ENCODE data around the gene OS9. TPM values are rescaled to one million over a fixed set of nuclear protein-coding genes. Genes with fewer than 3 reads are reported as not detected.

The OS9 gene
- polyA plus RNA-seq, 2 of the 4 experiments (the other 2 are of a cell fraction), result 128 to 183 TPM

DNA sequence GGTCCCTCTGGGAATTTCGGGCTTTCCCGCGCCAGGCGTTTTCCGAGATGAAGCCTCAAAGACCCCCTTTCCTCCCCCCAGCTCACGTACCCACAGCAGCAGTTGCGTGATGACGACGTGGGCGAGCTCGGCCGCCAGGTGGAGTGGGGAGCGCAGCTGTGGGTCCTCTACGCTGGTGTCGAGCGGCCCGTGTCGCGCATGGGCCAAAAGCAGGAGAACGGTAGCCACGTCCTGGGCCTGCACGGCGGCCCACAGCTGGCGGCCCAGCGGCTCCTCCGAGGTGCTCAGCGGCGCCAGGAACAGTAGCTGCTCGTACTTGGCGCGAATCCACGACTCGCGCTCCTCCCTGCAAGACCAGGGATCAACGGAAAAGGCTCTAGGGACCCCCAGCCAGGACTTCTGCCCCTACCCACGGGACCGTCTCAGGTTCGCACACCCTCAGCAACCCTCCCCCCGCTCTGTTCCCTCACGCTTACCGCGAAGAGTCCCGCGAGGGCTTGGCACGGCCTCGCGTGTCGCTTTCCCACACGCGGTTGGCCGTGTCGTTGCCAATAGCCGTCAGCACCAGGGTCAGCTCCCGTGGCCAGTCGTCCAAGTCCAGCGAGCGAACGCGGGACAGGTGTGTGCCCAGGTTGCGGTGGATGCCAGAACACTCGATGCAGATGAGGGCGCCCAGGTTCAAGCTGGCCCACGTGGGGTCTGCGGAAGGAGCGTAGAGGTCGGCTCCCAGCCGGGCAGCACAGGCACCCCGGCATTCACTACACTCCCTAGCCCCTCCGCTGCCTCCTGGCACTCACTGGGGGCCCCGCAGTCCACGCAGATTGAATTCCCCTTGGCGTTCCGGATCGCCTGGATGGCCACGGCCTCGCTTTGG is 33.2 kb downstream of the OS9 start:
- Histone ChIP-seq H3K4me3 (peak overlapping the region; percentile 96), H3K4me2 (peak overlapping the region; percentile 99), H3K9me3 (no peaks in the 10 kb centered on the region), H3K4me1 (peaks cover 18% of the 10 kb centered on the region), H3K27ac (peak overlapping the region; percentile 97 to 98)
- DNase-seq (ENCODE audit: low read depth in 1 of 2, low spot score in 1 of 2) (no peak), FAIRE-seq (no peak), ATAC-seq (peak; percentile 20 to 35)
- CTCF ChIA-PET, result interaction anchor here (0.6 to 13.8 kb wide), 16 partner anchors 10 to 545 kb away, joined by 3 to 242 read pairs (median 7); partner anchors contain the start of genes AGAP2, DTX3, OS9 and TSPAN31
- POLR2A ChIA-PET, result interaction anchor here (1.4 to 1.9 kb wide), 4 partner anchors 8 to 34 kb away, joined by 3 to 14 read pairs (median 4); partner anchors contain the start of gene CDK4
- TF ChIP-seq HDAC2 (IDR thresholded peaks at IDR 0.05), result no peak
- TF ChIP-seq, protein P1, sequence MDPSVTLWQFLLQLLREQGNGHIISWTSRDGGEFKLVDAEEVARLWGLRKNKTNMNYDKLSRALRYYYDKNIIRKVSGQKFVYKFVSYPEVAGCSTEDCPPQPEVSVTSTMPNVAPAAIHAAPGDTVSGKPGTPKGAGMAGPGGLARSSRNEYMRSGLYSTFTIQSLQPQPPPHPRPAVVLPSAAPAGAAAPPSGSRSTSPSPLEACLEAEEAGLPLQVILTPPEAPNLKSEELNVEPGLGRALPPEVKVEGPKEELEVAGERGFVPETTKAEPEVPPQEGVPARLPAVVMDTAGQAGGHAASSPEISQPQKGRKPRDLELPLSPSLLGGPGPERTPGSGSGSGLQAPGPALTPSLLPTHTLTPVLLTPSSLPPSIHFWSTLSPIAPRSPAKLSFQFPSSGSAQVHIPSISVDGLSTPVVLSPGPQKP (IDR thresholded peaks at IDR 0.05; ENCODE audit: low read depth, low read length), result no peak
- 0 out of 5 replicates have a peak, but pooled peaks of 1 of the 2 experiments have one; percentile 5 for TF ChIP-seq JUN (IDR thresholded peaks at IDR 0.05)
- no peak for TF ChIP-seq EP300 (IDR thresholded peaks at IDR 0.05)
- peak; percentile 55; the same call in 1 of the 2 replicates for TF ChIP-seq TFCP2L1 (CRISPR knock-in tag; IDR thresholded peaks at IDR 0.05)
- TF ChIP-seq HOXB13 (CRISPR knock-in tag; IDR thresholded peaks at IDR 0.05; ENCODE audit: low read depth), result peak; percentile 5; the same call in 1 of the 2 replicates
- no peak for TF ChIP-seq ESRRA (IDR thresholded peaks at IDR 0.05; ENCODE audit: borderline replicate concordance, low read length)
- TF ChIP-seq EHF (CRISPR knock-in tag; IDR thresholded peaks at IDR 0.05), result no peak
- TF ChIP-seq RNF2 (IDR thresholded peaks at IDR 0.05; ENCODE audit: borderline replicate concordance, low read depth), result no peak
- TF ChIP-seq, protein P2, sequence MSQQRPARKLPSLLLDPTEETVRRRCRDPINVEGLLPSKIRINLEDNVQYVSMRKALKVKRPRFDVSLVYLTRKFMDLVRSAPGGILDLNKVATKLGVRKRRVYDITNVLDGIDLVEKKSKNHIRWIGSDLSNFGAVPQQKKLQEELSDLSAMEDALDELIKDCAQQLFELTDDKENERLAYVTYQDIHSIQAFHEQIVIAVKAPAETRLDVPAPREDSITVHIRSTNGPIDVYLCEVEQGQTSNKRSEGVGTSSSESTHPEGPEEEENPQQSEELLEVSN (IDR thresholded peaks at IDR 0.05; ENCODE audit: borderline replicate concordance, low read depth), result peak; percentile 87
- TF ChIP-seq, protein P3, sequence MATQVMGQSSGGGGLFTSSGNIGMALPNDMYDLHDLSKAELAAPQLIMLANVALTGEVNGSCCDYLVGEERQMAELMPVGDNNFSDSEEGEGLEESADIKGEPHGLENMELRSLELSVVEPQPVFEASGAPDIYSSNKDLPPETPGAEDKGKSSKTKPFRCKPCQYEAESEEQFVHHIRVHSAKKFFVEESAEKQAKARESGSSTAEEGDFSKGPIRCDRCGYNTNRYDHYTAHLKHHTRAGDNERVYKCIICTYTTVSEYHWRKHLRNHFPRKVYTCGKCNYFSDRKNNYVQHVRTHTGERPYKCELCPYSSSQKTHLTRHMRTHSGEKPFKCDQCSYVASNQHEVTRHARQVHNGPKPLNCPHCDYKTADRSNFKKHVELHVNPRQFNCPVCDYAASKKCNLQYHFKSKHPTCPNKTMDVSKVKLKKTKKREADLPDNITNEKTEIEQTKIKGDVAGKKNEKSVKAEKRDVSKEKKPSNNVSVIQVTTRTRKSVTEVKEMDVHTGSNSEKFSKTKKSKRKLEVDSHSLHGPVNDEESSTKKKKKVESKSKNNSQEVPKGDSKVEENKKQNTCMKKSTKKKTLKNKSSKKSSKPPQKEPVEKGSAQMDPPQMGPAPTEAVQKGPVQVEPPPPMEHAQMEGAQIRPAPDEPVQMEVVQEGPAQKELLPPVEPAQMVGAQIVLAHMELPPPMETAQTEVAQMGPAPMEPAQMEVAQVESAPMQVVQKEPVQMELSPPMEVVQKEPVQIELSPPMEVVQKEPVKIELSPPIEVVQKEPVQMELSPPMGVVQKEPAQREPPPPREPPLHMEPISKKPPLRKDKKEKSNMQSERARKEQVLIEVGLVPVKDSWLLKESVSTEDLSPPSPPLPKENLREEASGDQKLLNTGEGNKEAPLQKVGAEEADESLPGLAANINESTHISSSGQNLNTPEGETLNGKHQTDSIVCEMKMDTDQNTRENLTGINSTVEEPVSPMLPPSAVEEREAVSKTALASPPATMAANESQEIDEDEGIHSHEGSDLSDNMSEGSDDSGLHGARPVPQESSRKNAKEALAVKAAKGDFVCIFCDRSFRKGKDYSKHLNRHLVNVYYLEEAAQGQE (IDR thresholded peaks at IDR 0.05), result peak; percentile 73
- no peak for TF ChIP-seq NR3C1 (IDR thresholded peaks at IDR 0.05)
- WGBS (ENCODE audit: missing lambda C conversion rate), result 84% methylated on average over 64 of the region's 76 CpGs

DNA sequence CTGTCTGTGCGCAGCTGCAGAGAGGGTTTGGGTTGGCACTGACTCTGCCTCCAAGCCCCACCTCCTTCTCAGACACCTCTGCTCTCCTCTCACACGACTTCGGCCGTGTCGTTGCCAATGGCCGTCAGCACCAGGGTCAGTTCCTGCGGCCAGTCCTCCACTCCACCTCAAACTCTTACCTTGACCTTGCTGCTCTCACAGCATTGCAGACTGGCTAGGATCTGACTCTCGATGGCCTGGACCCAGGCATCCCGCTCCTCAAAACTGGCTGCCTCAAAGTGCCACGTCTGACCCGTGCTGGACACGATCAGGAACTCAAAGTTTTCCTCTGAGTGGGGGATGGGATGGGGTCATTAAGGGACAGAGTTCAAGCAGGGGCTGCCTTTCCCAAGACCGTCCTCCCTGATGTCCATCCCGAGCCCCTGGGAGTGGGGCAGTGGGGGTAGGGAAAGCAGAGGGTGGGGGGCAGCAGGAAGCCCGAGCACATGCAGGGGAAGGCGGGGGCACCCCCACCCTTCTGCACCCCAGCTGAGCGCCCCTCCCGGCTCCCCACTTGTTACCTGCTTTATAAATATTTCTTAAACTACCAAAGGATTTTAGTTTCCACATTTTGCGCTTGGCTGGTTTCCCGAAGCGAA is 33.9 kb downstream of the OS9 start:
- CTCF ChIA-PET, result interaction anchor here (2.7 to 13.8 kb wide), 5 partner anchors 10 to 145 kb away, joined by 14 to 242 read pairs (median 20); partner anchors contain the start of genes AGAP2 and TSPAN31
- POLR2A ChIA-PET, result no interaction called here

More for the DNA sequence above, 33.9 kb downstream of the OS9 start:
- ATAC-seq, result no peak
- peaks cover 18% of the 10 kb centered on the region for H3K4me1 ChIP-seq
- TF ChIP-seq, protein P3 (IDR thresholded peaks at IDR 0.05), result peak; percentile 2; the same call in 1 of the 2 replicates
- no peak for TF ChIP-seq RAD21 (conservative IDR thresholded peaks at IDR 0.05 in 1 of 2, IDR thresholded peaks at IDR 0.05 in 1 of 2)
- FAIRE-seq, result no peak
- H3K4me2 ChIP-seq, result no peak overlapping the region
- no peak overlapping the region for H3K4me3 ChIP-seq
- WGBS (ENCODE audit: missing lambda C conversion rate), result 91% methylated on average over 21 of the region's 21 CpGs
- no peaks in the 10 kb centered on the region for H3K9me3 ChIP-seq
- no peak overlapping the region for H3K27ac ChIP-seq
- no peak for DNase-seq (ENCODE audit: low read depth in 1 of 2, low spot score in 1 of 2)

Measured in A549 (cell line).